ENCODE results near the gene RIC8A. TPM values are rescaled to one million over a fixed set of nuclear protein-coding genes. Genes with fewer than 3 reads are reported as not detected.

RIC8A gene
- total and polyA plus RNA-seq, 7 experiments from 2014 or later: 74.4 to 119 (median 92.0) TPM

DNA sequence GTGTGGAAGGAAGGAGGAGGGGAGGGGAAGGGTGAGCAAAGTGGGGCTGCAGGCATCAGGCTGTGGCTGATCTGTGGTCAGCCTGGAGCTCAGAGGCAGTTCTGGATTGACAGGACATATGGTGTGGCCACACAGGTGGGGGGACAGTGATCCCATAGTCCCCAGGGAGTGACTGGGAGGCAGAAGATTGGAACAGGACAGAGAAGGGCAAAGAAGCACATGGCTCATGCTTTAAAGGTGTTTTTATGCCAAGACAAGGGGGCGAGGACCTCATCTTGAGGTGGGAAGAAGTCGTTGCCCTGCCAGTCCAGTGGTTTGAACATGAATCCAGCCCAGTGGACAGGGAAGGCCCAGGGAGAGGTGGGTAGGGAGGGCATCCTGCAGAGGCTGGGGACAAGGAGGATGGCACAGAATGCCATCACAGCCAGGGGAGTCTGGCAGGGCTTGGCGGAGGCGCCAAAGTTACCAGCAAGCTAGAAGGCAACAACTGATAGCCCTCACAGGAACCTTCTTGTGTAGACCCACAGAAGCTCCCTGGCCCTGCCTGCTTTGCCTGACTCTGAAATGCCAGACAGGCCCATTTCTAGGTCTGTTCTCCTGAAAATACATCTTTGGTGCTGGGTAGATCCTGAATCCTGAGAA is 3.4 kb upstream of the RIC8A start:
- intact Hi-C loops (cut with micrococcal nuclease): no loop called here
- Mint-ChIP-seq H3K36me3 (peaks cover 0 to 20% (median 8%) of the 10 kb centered on the region in 5 donors), H3K9me3 (peaks cover 0 to 4% (median 0%) of the 10 kb centered on the region in 11 donors), H3K4me3 (peak overlapping the region in 8 of 10 donors; percentile 27 to 96 (median 42)), H3K27me3 (no peaks in the 10 kb centered on the region), H3K27ac (peak overlapping the region in 8 of 9 donors; percentile 22 to 88 (median 76)), H3K4me1 (peaks cover 26 to 65% (median 51%) of the 10 kb centered on the region in 7 donors)
- Histone ChIP-seq H3K27me3 (ENCODE audit: control insufficient read depth in 2 of 2, insufficient read depth in 2 of 2, low read length in 2 of 2) (no peaks in the 10 kb centered on the region), H3K4me1 (ENCODE audit: control insufficient read depth in 2 of 2, insufficient read depth in 2 of 2, low read length in 2 of 2) (peaks cover 23 to 50% of the 10 kb centered on the region in 2 donors), H3K4me3 (ENCODE audit: low read length) (no peak overlapping the region), H3K36me3 (ENCODE audit: control insufficient read depth in 2 of 3, insufficient read depth in 3 of 3, low read length in 3 of 3) (peaks cover 8 to 36% (median 10%) of the 10 kb centered on the region in 3 experiments), H3K9me3 (ENCODE audit: control insufficient read depth in 2 of 3, low read length in 3 of 3) (no peaks in the 10 kb centered on the region), H3K27ac (ENCODE audit: low read depth, low read length) (peak overlapping the region; percentile 51)
- DNase-seq (peak in 1 of 9 donors; percentile 13), ATAC-seq (no peak)
- ChIA-PET CTCF (no interaction called here), POLR2A (interaction anchor here (0.9 to 1.4 kb wide), 3 partner anchors 8 to 203 kb away, joined by 3 to 4 read pairs (median 3); no protein-coding TSS in a partner anchor)

DNA sequence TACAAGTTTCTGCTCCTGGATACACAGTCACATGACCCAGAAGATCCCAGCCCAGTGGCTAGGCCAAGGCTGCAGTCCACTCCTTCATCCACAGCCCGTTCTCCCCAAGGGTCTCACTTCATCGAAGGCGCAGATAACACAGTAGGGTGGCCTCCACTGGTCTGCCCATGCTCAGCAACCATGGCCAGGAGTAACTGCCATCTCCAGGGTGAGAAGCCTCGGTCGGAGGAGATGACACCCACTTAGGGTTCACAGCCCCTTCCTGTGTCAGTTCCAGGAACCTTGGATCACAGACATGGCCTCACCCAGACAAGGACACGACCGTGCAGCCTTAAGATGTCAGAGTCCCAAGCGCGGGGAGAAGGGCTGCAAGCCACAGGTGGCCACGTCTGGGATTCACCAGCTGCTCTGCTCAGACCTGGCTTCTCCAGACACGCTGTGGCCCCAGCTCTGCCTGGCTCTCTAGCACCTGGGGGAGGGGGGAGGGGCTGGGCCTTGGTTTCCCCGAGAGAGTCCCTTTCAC is 2.9 kb upstream of the RIC8A start:
- H3K36me3 ChIP-seq (ENCODE audit: control insufficient read depth in 2 of 3, insufficient read depth in 3 of 3, low read length in 3 of 3): peaks cover 8 to 36% (median 10%) of the 10 kb centered on the region in 3 experiments
- peak overlapping the region in 3 of 9 donors; percentile 12 to 76 (median 67) for H3K27ac Mint-ChIP-seq
- DNase-seq (peak in 2 of 9 donors; percentile 5 to 18), ATAC-seq (no peak)
- H3K27ac ChIP-seq (ENCODE audit: low read depth, low read length): peak overlapping the region; percentile 10
- no peaks in the 10 kb centered on the region for H3K9me3 ChIP-seq (ENCODE audit: control insufficient read depth in 2 of 3, low read length in 3 of 3)
- H3K36me3 Mint-ChIP-seq: peaks cover 0 to 20% (median 8%) of the 10 kb centered on the region in 5 donors
- H3K4me1 ChIP-seq (ENCODE audit: control insufficient read depth in 2 of 2, insufficient read depth in 2 of 2, low read length in 2 of 2): peaks cover 28 to 55% of the 10 kb centered on the region in 2 donors
- H3K9me3 Mint-ChIP-seq: peaks cover 0 to 4% (median 0%) of the 10 kb centered on the region in 11 donors
- peaks cover 26 to 70% (median 52%) of the 10 kb centered on the region in 7 donors for H3K4me1 Mint-ChIP-seq
- no peaks in the 10 kb centered on the region for H3K27me3 ChIP-seq (ENCODE audit: control insufficient read depth in 2 of 2, insufficient read depth in 2 of 2, low read length in 2 of 2)
- intact Hi-C loops (cut with micrococcal nuclease): loop anchor here in 1 of 2 donors (5.0 kb wide), 1 partner anchor 363 kb away; no protein-coding TSS in a partner anchor
- CTCF ChIA-PET: no interaction called here
- no peaks in the 10 kb centered on the region for H3K27me3 Mint-ChIP-seq
- H3K4me3 Mint-ChIP-seq: peak overlapping the region in 7 of 10 donors; percentile 23 to 96 (median 34)
- no peak overlapping the region for H3K4me3 ChIP-seq (ENCODE audit: low read length)
- POLR2A ChIA-PET: interaction anchor here (0.7 to 1.4 kb wide), 2 partner anchors 11 to 46 kb away, joined by 3 read pairs; no protein-coding TSS in a partner anchor

DNA sequence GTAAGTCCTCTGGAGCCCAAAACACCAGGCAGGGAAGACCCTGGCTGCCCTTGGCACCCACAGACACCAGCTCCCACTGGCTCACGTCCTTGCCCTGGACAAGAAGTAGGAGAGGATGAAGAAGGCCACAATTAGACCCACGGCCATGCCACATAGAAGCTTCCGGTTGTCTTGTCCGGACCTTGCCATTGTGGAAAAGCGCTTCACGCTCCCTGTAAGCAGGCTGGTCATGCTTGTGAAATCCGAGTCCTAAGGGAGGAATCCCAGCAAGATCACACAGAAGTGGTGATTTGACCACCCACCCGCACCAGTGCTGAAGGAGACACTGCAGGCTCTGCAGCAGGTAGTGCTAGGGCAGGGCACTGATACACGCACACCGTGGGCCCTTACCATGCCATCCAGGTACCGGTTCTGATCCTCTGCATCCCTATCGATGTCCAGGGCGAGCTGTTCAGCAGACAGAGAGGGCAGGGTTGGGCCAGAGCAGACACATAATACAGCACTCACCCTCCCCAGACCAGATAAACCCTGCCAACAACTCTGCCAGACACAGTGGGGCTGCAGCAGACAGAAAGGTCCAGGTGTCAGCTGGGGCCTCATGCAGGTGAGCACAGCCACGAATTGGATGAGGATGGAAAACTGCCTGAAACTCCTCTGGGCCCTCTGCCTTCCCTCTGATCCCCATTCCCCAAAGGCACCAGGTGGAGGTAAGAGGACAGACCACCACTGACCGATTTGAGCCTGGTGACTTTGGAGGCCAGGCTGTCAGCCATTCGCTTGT is 2.1 kb upstream of the RIC8A start:
- DNase-seq: peak in 2 of 9 donors; percentile 8 to 20

DNA sequence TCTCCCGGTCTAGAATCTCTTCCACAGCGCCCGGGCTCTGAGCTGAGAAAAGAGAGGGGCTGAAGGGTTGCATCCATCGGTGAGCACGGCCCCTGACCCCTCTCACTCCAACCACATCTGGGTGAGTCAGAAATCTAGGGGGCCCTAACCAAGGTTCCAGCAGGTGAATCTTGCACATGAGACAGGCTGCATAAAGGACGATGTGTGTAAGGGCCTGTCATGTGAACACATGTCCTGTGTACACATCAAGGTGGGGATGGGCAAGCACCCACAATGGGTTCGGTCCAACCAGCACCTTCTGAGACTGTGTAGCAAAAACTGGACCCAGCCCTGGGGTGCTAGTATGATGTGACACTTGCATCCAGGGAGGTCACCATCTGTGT is 1.5 kb upstream of the RIC8A start:
- H3K9me3 ChIP-seq (ENCODE audit: control insufficient read depth in 2 of 3, low read length in 3 of 3): no peaks in the 10 kb centered on the region
- H3K27me3 ChIP-seq (ENCODE audit: control insufficient read depth in 2 of 2, insufficient read depth in 2 of 2, low read length in 2 of 2): no peaks in the 10 kb centered on the region
- peaks cover 0 to 26% (median 10%) of the 10 kb centered on the region in 5 donors for H3K36me3 Mint-ChIP-seq
- POLR2A ChIA-PET: interaction anchor here (0.6 to 5.0 kb wide), 16 partner anchors 8 to 302 kb away, joined by 3 to 83 read pairs (median 12); partner anchors contain the start of genes NLRP6, PSMD13, PTDSS2 and RNH1
- H3K27me3 Mint-ChIP-seq: no peaks in the 10 kb centered on the region
- intact Hi-C loops (cut with micrococcal nuclease): loop anchor here (2.0 to 5.0 kb wide), 5 partner anchors 75 to 371 kb away; partner anchors contain the start of genes PGGHG (in 1 of the 2), PHRF1 (in 1 of the 2) and SIGIRR (in 1 of the 2)
- CTCF ChIA-PET: interaction anchor here (2.2 kb wide), 1 partner anchor 32 kb away, joined by 5 read pairs; no protein-coding TSS in a partner anchor
- ATAC-seq (no peak), DNase-seq (peak in 2 of 9 donors; percentile 6 to 20)
- H3K36me3 ChIP-seq (ENCODE audit: control insufficient read depth in 2 of 3, insufficient read depth in 3 of 3, low read length in 3 of 3): peaks cover 9 to 49% (median 20%) of the 10 kb centered on the region in 3 experiments
- H3K27ac ChIP-seq (ENCODE audit: low read depth, low read length): peak overlapping the region; percentile 93
- H3K4me1 ChIP-seq (ENCODE audit: control insufficient read depth in 2 of 2, insufficient read depth in 2 of 2, low read length in 2 of 2): peaks cover 28 to 67% of the 10 kb centered on the region in 2 donors
- H3K27ac Mint-ChIP-seq: peak overlapping the region; percentile 97 to 100 (median 99)
- peak overlapping the region; percentile 98 for H3K4me3 ChIP-seq (ENCODE audit: low read length)
- peaks cover 26 to 79% (median 57%) of the 10 kb centered on the region in 7 donors for H3K4me1 Mint-ChIP-seq
- H3K4me3 Mint-ChIP-seq: peak overlapping the region; percentile 89 to 100 (median 96)
- peaks cover 0 to 4% (median 0%) of the 10 kb centered on the region in 11 donors for H3K9me3 Mint-ChIP-seq

More for the DNA sequence above, 2.1 kb upstream of the RIC8A start:
- no peak overlapping the region for H3K4me3 ChIP-seq (ENCODE audit: low read length)
- Mint-ChIP-seq H3K36me3 (peaks cover 0 to 26% (median 10%) of the 10 kb centered on the region in 5 donors), H3K27me3 (no peaks in the 10 kb centered on the region), H3K4me1 (peaks cover 26 to 77% (median 59%) of the 10 kb centered on the region in 7 donors), H3K4me3 (peak overlapping the region; percentile 57 to 100 (median 95)), H3K27ac (peak overlapping the region in 5 of 9 donors; percentile 12 to 100 (median 99)), H3K9me3 (peaks cover 0 to 4% (median 0%) of the 10 kb centered on the region in 11 donors)
- H3K36me3 ChIP-seq (ENCODE audit: control insufficient read depth in 2 of 3, insufficient read depth in 3 of 3, low read length in 3 of 3): peaks cover 8 to 43% (median 14%) of the 10 kb centered on the region in 3 experiments
- H3K4me1 ChIP-seq (ENCODE audit: control insufficient read depth in 2 of 2, insufficient read depth in 2 of 2, low read length in 2 of 2): peaks cover 28 to 63% of the 10 kb centered on the region in 2 donors
- H3K27me3 ChIP-seq (ENCODE audit: control insufficient read depth in 2 of 2, insufficient read depth in 2 of 2, low read length in 2 of 2): no peaks in the 10 kb centered on the region
- H3K9me3 ChIP-seq (ENCODE audit: control insufficient read depth in 2 of 3, low read length in 3 of 3): no peaks in the 10 kb centered on the region
- POLR2A ChIA-PET: interaction anchor here (0.7 to 5.0 kb wide), 7 partner anchors 10 to 302 kb away, joined by 3 to 83 read pairs (median 18); partner anchors contain the start of genes PSMD13, RNH1, SIGIRR and SIRT3
- H3K27ac ChIP-seq (ENCODE audit: low read depth, low read length): peak overlapping the region; percentile 93
- ATAC-seq: no peak
- CTCF ChIA-PET: no interaction called here
- intact Hi-C loops (cut with micrococcal nuclease): loop anchor here (2.0 to 5.0 kb wide), 5 partner anchors 75 to 371 kb away; partner anchors contain the start of genes PGGHG (in 1 of the 2), PHRF1 (in 1 of the 2) and SIGIRR (in 1 of the 2)

DNA sequence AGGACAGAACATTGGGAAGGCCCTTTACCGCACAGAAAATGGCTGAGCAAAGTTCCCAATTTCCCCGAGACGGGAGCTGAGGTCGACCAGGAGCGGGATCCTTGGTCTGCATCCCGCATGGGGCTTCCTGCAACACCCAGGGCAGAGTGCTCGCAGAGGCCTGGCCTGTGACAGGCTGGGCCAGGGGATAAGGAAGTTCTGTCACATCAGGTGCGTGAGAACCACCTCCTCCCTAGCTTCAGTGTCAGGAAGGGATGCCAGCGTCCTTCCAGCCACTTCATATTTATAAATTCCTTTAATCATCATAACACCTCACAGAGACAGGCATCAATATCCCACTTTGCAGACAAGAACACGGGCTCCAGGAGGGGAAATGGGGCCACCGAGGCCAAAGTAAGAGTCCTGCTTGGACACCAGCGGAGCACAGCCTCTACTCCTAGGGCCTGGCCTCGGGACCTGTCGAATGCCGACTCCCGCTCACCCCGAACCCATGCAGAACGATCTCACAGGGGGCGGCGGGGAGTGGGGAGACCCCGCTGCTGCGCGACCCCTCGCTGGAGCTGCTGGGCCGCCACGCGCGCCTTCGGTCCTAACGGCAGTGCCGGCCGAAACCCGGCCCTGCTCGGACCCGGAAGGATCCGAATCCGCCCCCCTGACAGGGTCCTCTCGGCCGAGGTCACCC is 841 bp upstream of the RIC8A start:
- ATAC-seq (no peak), DNase-seq (peak in 6 of 9 donors; percentile 21 to 35 (median 30))
- Mint-ChIP-seq H3K4me3 (peak overlapping the region; percentile 89 to 100 (median 96)), H3K36me3 (peaks cover 0 to 30% (median 14%) of the 10 kb centered on the region in 5 donors), H3K27me3 (no peaks in the 10 kb centered on the region), H3K27ac (peak overlapping the region; percentile 97 to 100 (median 99)), H3K9me3 (peaks cover 0 to 4% (median 0%) of the 10 kb centered on the region in 11 donors), H3K4me1 (peaks cover 23 to 79% (median 57%) of the 10 kb centered on the region in 7 donors)
- Histone ChIP-seq H3K4me1 (ENCODE audit: control insufficient read depth in 2 of 2, insufficient read depth in 2 of 2, low read length in 2 of 2) (peaks cover 28 to 64% of the 10 kb centered on the region in 2 donors), H3K4me3 (ENCODE audit: low read length) (peak overlapping the region; percentile 98), H3K27ac (ENCODE audit: low read depth, low read length) (peak overlapping the region; percentile 93), H3K27me3 (ENCODE audit: control insufficient read depth in 2 of 2, insufficient read depth in 2 of 2, low read length in 2 of 2) (no peaks in the 10 kb centered on the region), H3K36me3 (ENCODE audit: control insufficient read depth in 2 of 3, insufficient read depth in 3 of 3, low read length in 3 of 3) (peaks cover 16 to 56% (median 26%) of the 10 kb centered on the region in 3 experiments), H3K9me3 (ENCODE audit: control insufficient read depth in 2 of 3, low read length in 3 of 3) (no peaks in the 10 kb centered on the region)
- ChIA-PET POLR2A (interaction anchor here (0.6 to 5.0 kb wide), 40 partner anchors 9 to 634 kb away, joined by 3 to 83 read pairs (median 5); partner anchors contain the start of genes HRAS, IFITM5, NLRP6 and PGGHG), CTCF (interaction anchor here (0.7 to 2.2 kb wide), 5 partner anchors 30 to 613 kb away, joined by 3 to 5 read pairs (median 4); partner anchors contain the start of genes PSMD13 and SIRT3)
- intact Hi-C loops (cut with micrococcal nuclease): loop anchor here (1.0 to 5.0 kb wide), 17 partner anchors 30 to 592 kb away; partner anchors contain the start of genes HRAS (in 2 of the 2), IFITM1 (in 2 of the 2), PSMD13 (in 2 of the 2) and SIRT3 (in 2 of the 2)

Measured in naive thymus-derived CD4-positive, alpha-beta T cell (primary cell).